C4-2B (cell line): Measurements from ENCODE around the gene DRC1.
"Not testable (repeated sequence)": the region's sequence is repeated elsewhere in the genome, so short reads cannot be mapped to it uniquely, and the experiment has no call there.

Experiments
- H3K27ac ChIP-seq: fragments of 450-650 bp; 2 replicates; pipeline ENCODE4 v1.5.1; 2017
- CTCF ChIP-seq: fragments of 450-650 bp; conservative IDR thresholded peaks from 2 replicates; pipeline ENCODE4 v1.5.1; 2017; ENCODE audit warnings: mild to moderate bottlenecking
- ZFX ChIP-seq: fragments of 450-650 bp; IDR thresholded peaks from 2 replicates; pipeline ENCODE4 v1.6.1; 2017

Gene DRC1

GRCh38 chr2:26465266-26465925 is 63.7 kb downstream of the DRC1 start:
- TF ChIP-seq ZFX (no peak), CTCF (no peak)
- H3K27ac ChIP-seq, result no peak overlapping the region

DNA sequence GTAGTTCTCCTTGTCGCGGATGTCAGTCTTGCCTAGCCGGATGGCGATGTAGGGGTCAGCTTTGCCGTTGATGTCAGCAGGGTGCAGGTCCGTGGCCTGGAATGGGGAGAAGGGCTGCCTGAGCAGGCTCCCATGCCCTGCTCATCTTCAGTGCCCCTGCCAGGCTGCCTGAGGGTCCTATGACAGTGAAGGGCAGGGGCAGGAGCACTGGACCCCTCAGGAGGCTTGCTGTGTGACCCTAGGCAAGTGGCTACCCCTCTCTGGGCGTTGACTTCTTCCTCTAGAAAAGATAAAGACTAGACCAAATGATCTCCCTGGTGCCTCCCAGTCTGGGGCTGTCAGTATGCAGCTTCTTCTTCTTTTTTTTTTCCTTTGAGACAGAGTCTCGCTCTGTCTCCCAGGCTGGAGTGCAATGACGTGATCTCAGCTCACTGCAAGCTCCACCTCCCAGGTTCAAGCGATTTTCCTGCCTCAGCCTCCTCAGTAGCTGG is 64.3 kb downstream of the DRC1 start:
- H3K27ac ChIP-seq, result no peak overlapping the region
- TF ChIP-seq CTCF (no peak), ZFX (no peak)

DNA sequence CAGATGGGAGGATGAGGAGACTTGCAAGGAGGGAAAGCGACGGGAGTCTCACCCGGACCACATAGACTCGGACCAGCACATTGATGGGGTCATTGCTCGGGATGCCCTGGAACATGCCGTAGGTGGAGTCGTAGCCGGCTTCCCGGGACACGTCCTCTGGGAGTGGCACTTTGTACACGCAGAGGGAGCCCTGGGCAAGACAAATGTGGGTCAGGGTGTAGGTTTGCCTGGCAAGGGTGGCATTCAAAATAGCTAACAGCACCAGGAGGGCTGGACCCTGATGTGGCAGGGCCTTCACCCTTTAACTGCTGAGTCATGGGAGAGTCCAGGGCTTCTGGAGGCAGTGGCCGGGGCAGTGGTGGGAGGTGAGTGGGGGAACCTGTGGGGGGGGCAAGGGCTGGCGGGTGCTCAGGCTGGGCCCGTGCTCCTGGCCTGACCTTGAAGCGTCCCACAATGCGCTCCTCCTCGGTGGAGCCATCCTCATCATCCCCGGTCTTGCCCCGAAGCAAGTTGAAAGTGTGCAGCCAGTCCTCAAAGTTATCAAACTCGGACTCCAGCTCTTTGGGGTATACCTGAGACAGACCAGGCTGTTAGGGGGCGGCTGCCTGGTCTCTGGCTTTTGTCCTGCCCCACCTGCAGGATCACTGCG is 65.1 kb downstream of the DRC1 start:
- no peak overlapping the region for H3K27ac ChIP-seq
- TF ChIP-seq CTCF (no peak), ZFX (no peak)

GRCh38 chr2:26468544-26468943 is 66.8 kb downstream of the DRC1 start:
- H3K27ac ChIP-seq, result not testable (repeated sequence)

GRCh38 chr2:26469092-26469710 is 67.5 kb downstream of the DRC1 start:
- no peak for TF ChIP-seq ZFX
- TF ChIP-seq CTCF, result peak; percentile 86

DNA sequence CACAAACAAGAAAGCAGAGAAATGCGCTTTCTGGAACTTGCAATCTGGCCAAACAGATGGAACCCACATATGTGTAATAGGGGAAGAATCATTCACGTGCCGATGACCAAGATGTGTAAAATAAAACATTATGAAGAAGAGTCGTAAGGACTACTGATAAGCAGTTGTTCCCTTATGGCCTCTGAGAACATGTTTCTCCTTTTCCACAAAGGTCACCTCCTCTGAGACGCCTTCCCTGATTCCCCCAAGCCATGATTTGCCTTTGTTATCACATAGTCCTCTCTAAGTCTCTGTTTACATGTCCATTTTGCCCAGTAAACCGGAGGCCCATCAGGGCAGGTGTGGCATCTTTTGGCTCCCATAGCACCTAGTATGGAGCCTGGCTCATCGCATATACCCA is 68.2 kb downstream of the DRC1 start:
- H3K27ac ChIP-seq, result no peak overlapping the region
- TF ChIP-seq ZFX, result no peak
- TF ChIP-seq CTCF, result no peak

More at GRCh38 chr2:26469092-26469710, 67.5 kb downstream of the DRC1 start:
- no peak overlapping the region for H3K27ac ChIP-seq

DNA sequence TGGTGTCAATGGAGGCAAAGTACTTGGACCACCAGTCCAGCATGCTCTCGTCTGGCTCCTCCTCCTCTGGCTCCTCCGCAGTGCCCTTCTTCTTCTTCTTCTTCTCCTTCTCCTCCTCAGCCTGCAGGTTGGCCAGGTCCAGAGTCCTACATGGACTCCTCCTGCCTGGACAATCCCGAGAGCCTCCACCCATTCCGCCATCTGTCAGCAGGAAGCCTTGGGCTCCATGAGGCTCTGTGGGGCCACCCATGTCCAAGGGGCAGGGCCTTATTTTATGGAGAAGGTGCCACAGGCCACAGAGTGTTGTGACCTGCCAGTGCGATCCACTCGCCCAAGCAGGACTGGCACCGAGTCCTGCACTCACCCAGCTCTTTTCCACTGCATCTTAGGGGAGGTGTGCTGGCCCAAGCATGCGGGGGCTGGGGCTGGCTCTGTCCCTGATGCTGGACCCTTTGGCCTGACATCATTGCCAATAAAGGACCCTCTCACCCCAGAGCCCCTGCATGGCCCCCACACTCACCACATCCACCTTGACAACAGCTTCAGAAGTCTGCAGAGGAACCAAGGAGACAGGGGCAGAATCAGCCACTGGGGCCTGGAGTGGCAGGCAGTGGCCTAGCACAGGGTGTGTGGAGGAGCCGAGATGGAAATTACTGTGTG is 69.0 kb downstream of the DRC1 start:
- H3K27ac ChIP-seq, result no peak overlapping the region
- TF ChIP-seq CTCF (no peak), ZFX (no peak)
